ENCODE results near the gene RANBP9. TPM values are rescaled to one million over a fixed set of nuclear protein-coding genes. Genes with fewer than 3 reads are reported as not detected.

The RANBP9 gene
- total and polyA plus RNA-seq, 9 of the 15 experiments (the other 6 are each of a cell fraction or from before 2014, with no cell fraction given) = 27.5 to 130 (median 61.5) TPM

DNA sequence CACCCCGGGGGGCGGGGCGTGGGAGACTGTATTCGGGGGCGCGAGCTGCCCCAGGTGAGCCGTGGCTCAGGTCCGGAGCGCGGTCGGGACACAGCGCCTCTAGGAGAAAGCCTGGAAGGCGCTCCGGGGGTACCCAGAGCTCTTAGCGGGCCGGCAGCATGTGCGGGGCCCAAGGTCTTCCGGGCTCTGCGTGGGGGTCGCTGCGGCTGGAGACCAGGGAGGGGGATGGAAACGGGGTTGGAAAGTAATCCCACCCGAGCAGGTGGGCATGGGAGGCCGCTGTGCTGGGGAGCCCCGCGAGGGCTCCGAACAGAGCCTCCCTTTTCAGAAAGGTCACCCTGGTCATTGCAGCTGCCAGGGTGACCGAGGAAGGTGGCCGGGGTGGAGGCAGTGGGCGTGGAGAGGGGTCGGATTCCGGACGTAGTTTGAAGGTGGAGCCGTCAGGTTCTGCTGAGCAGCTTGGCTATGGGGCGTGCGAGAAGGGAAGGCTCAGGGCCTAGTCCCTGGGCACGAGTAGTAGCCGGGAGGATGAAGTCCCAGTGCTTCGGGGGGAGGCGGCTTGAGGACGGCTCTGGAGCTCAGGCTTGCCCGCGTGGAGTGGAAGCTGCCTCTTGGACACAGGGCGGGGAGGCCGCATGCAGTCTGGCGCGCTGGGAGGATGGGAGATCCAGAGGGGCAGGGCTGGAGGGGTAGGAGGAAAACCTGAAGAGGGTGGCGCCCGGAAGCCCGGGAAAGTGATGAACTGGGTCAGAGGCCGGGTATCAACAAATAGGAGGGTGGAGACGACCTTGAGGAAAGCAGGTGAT, 136.9 kb downstream of the RANBP9 start, which contains the start of gene SIRT5 (continued):
- TF ChIP-seq, protein P1, sequence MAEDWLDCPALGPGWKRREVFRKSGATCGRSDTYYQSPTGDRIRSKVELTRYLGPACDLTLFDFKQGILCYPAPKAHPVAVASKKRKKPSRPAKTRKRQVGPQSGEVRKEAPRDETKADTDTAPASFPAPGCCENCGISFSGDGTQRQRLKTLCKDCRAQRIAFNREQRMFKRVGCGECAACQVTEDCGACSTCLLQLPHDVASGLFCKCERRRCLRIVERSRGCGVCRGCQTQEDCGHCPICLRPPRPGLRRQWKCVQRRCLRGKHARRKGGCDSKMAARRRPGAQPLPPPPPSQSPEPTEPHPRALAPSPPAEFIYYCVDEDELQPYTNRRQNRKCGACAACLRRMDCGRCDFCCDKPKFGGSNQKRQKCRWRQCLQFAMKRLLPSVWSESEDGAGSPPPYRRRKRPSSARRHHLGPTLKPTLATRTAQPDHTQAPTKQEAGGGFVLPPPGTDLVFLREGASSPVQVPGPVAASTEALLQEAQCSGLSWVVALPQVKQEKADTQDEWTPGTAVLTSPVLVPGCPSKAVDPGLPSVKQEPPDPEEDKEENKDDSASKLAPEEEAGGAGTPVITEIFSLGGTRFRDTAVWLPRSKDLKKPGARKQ (CRISPR knock-in tag; IDR thresholded peaks at IDR 0.05) = no peak
- TF ChIP-seq PRMT5 (CRISPR knock-in tag; IDR thresholded peaks at IDR 0.05) = no peak
- 0 out of 2 replicates have a peak, but pooled peaks have one; percentile 56 for TF ChIP-seq OTX1 (CRISPR knock-in tag; IDR thresholded peaks at IDR 0.05)
- TF ChIP-seq, protein P2, sequence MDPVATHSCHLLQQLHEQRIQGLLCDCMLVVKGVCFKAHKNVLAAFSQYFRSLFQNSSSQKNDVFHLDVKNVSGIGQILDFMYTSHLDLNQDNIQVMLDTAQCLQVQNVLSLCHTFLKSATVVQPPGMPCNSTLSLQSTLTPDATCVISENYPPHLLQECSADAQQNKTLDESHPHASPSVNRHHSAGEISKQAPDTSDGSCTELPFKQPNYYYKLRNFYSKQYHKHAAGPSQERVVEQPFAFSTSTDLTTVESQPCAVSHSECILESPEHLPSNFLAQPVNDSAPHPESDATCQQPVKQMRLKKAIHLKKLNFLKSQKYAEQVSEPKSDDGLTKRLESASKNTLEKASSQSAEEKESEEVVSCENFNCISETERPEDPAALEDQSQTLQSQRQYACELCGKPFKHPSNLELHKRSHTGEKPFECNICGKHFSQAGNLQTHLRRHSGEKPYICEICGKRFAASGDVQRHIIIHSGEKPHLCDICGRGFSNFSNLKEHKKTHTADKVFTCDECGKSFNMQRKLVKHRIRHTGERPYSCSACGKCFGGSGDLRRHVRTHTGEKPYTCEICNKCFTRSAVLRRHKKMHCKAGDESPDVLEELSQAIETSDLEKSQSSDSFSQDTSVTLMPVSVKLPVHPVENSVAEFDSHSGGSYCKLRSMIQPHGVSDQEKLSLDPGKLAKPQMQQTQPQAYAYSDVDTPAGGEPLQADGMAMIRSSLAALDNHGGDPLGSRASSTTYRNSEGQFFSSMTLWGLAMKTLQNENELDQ (CRISPR knock-in tag; IDR thresholded peaks at IDR 0.05; ENCODE audit: borderline replicate concordance) = 0 out of 2 replicates have a peak, but pooled peaks have one; percentile 18
- TF ChIP-seq RNF2 (IDR thresholded peaks at IDR 0.05) = peak; percentile 16
- TF ChIP-seq, protein P3, sequence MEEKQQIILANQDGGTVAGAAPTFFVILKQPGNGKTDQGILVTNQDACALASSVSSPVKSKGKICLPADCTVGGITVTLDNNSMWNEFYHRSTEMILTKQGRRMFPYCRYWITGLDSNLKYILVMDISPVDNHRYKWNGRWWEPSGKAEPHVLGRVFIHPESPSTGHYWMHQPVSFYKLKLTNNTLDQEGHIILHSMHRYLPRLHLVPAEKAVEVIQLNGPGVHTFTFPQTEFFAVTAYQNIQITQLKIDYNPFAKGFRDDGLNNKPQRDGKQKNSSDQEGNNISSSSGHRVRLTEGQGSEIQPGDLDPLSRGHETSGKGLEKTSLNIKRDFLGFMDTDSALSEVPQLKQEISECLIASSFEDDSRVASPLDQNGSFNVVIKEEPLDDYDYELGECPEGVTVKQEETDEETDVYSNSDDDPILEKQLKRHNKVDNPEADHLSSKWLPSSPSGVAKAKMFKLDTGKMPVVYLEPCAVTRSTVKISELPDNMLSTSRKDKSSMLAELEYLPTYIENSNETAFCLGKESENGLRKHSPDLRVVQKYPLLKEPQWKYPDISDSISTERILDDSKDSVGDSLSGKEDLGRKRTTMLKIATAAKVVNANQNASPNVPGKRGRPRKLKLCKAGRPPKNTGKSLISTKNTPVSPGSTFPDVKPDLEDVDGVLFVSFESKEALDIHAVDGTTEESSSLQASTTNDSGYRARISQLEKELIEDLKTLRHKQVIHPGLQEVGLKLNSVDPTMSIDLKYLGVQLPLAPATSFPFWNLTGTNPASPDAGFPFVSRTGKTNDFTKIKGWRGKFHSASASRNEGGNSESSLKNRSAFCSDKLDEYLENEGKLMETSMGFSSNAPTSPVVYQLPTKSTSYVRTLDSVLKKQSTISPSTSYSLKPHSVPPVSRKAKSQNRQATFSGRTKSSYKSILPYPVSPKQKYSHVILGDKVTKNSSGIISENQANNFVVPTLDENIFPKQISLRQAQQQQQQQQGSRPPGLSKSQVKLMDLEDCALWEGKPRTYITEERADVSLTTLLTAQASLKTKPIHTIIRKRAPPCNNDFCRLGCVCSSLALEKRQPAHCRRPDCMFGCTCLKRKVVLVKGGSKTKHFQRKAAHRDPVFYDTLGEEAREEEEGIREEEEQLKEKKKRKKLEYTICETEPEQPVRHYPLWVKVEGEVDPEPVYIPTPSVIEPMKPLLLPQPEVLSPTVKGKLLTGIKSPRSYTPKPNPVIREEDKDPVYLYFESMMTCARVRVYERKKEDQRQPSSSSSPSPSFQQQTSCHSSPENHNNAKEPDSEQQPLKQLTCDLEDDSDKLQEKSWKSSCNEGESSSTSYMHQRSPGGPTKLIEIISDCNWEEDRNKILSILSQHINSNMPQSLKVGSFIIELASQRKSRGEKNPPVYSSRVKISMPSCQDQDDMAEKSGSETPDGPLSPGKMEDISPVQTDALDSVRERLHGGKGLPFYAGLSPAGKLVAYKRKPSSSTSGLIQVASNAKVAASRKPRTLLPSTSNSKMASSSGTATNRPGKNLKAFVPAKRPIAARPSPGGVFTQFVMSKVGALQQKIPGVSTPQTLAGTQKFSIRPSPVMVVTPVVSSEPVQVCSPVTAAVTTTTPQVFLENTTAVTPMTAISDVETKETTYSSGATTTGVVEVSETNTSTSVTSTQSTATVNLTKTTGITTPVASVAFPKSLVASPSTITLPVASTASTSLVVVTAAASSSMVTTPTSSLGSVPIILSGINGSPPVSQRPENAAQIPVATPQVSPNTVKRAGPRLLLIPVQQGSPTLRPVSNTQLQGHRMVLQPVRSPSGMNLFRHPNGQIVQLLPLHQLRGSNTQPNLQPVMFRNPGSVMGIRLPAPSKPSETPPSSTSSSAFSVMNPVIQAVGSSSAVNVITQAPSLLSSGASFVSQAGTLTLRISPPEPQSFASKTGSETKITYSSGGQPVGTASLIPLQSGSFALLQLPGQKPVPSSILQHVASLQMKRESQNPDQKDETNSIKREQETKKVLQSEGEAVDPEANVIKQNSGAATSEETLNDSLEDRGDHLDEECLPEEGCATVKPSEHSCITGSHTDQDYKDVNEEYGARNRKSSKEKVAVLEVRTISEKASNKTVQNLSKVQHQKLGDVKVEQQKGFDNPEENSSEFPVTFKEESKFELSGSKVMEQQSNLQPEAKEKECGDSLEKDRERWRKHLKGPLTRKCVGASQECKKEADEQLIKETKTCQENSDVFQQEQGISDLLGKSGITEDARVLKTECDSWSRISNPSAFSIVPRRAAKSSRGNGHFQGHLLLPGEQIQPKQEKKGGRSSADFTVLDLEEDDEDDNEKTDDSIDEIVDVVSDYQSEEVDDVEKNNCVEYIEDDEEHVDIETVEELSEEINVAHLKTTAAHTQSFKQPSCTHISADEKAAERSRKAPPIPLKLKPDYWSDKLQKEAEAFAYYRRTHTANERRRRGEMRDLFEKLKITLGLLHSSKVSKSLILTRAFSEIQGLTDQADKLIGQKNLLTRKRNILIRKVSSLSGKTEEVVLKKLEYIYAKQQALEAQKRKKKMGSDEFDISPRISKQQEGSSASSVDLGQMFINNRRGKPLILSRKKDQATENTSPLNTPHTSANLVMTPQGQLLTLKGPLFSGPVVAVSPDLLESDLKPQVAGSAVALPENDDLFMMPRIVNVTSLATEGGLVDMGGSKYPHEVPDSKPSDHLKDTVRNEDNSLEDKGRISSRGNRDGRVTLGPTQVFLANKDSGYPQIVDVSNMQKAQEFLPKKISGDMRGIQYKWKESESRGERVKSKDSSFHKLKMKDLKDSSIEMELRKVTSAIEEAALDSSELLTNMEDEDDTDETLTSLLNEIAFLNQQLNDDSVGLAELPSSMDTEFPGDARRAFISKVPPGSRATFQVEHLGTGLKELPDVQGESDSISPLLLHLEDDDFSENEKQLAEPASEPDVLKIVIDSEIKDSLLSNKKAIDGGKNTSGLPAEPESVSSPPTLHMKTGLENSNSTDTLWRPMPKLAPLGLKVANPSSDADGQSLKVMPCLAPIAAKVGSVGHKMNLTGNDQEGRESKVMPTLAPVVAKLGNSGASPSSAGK (IDR thresholded peaks at IDR 0.05) = peak; percentile 94
- TF ChIP-seq, protein P4, sequence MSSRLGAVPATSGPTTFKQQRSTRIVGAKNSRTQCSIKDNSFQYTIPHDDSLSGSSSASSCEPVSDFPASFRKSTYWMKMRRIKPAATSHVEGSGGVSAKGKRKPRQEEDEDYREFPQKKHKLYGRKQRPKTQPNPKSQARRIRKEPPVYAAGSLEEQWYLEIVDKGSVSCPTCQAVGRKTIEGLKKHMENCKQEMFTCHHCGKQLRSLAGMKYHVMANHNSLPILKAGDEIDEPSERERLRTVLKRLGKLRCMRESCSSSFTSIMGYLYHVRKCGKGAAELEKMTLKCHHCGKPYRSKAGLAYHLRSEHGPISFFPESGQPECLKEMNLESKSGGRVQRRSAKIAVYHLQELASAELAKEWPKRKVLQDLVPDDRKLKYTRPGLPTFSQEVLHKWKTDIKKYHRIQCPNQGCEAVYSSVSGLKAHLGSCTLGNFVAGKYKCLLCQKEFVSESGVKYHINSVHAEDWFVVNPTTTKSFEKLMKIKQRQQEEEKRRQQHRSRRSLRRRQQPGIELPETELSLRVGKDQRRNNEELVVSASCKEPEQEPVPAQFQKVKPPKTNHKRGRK (tag; IDR thresholded peaks at IDR 0.05) = no peak
- TF ChIP-seq GATAD2B (IDR thresholded peaks at IDR 0.05; ENCODE audit: borderline replicate concordance) = no peak; the same call in 1 of the 2 replicates
- no peak for TF ChIP-seq KDM2B (CRISPR knock-in tag; IDR thresholded peaks at IDR 0.05)

Measured in K562 (cell line).